Fibroblast of the aortic adventitia (primary cell): ENCODE data around the gene ERN2. TPM values are rescaled to one million over a fixed set of nuclear protein-coding genes. Genes with fewer than 3 reads are reported as not detected.

Experiments used
- DNase-seq: peaks from one replicate; pipeline ENCODE4 v3.0.0-alpha.2; 2010; ENCODE audit warnings: low read depth
- H3K4me3 ChIP-seq: 2 replicates; pipeline ENCODE4 v1.5.1; 2011; ENCODE audit warnings: low read depth, mild to moderate bottlenecking, control low read depth, low read length, moderate library complexity
- total RNA-seq: library from RNA; depleted of rRNA; stranded (reverse); fragments of >200 nt; gene quantifications from 2 replicates; pipeline ENCODE4 v1.2.3, GENCODE V29; 2012; ENCODE audit warnings: low replicate concordance
- TF ChIP-seq, protein P1 (sequence below): IDR thresholded peaks from 2 replicates; pipeline ENCODE4 v1.5.1; 2011; ENCODE audit warnings: mild to moderate bottlenecking, low read length, control low read depth, inconsistent platforms; ENCODE audit not compliant: insufficient read depth

Gene ERN2
- total RNA-seq, 1 donor, result not detected

DNA sequence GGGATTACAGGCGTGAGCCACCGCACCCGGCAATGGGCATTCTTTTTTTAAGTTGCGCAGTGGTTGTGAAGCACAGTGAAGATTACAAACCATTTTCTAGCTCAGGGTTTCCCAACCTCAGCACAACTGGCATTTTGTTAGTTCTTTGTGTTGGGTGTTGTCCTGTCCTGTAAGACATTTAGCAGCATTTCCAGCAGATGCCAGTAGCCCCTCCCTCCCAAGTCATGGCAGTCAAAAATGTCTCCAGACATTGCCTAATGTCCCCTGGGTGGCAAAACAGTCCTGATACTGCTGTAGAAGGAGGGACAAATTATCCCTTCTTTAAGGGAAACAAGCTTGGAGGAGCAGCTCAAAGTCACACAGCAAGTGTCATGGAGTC lies 18.8 kb downstream of the ERN2 start:
- no peak overlapping the region for H3K4me3 ChIP-seq
- TF ChIP-seq, protein P1, sequence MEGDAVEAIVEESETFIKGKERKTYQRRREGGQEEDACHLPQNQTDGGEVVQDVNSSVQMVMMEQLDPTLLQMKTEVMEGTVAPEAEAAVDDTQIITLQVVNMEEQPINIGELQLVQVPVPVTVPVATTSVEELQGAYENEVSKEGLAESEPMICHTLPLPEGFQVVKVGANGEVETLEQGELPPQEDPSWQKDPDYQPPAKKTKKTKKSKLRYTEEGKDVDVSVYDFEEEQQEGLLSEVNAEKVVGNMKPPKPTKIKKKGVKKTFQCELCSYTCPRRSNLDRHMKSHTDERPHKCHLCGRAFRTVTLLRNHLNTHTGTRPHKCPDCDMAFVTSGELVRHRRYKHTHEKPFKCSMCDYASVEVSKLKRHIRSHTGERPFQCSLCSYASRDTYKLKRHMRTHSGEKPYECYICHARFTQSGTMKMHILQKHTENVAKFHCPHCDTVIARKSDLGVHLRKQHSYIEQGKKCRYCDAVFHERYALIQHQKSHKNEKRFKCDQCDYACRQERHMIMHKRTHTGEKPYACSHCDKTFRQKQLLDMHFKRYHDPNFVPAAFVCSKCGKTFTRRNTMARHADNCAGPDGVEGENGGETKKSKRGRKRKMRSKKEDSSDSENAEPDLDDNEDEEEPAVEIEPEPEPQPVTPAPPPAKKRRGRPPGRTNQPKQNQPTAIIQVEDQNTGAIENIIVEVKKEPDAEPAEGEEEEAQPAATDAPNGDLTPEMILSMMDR, result no peak
- no peak for DNase-seq

DNA sequence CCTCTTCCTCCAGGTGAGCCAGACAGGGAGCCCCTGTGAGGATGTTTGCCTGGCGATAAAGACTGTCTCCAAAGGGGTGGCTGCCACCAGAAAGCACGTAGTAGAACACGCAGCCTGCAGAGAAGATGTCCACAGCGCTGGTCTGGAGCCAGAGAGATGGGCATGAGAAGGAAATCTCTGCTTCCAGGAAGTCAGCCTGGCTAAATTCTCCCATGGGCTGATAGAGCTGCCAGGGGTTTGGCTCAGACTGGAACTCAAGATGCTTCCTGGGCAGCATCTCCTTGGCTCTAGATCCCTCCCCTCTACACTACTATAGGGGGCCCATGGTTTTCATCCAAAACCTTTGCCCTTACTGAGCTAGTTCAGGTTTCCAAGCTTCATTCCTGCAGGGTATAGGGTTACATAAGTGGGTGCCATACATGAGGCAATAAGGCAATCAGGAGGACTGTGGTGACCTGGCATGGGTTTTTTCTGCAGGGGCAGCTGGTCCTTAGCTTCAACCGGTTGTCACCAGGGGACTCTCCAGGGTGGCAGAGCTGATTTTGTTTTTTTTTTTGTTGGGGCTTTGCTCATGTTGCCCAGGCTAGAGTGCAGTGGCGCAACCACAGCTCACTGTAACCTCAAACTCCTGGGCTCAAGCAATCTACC lies 20.7 kb downstream of the ERN2 start:
- no peak overlapping the region for H3K4me3 ChIP-seq
- TF ChIP-seq, protein P1, result no peak
- DNase-seq, result no peak

DNA sequence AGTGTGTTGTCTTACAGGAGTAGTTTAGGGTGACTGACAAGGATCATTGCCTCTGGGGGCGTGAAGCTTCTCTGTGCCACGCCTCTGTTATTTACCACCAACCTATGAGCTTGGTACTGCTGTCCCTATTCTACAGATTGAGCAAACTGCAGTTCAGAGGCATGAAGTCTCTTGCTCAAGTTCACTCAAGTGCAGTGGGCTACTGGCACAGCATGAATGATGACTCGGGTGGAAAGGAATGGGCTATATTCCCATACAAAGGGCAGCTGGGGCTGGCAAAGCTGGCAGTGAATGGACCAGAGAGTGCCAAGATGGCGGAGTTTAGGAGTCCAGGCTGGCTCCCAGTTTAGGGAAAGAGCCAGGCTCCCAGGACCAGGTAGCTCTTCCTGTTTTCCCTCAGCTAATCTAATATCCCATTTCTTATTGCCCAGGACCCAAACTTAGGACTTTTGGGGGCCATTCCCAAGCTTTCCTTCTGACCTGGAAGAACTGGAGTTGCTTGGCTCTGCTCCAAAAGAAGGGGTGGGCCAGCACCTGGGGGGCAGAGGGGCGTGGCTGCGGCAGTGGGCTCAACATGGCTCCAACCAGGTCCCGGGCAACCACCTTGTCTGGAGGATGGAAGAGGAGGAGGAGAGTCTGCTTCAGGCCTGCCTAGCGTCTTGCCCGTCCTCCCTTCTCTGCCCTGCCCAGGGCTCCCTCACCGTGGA lies 21.4 kb downstream of the ERN2 start:
- TF ChIP-seq, protein P1, result no peak

DNA sequence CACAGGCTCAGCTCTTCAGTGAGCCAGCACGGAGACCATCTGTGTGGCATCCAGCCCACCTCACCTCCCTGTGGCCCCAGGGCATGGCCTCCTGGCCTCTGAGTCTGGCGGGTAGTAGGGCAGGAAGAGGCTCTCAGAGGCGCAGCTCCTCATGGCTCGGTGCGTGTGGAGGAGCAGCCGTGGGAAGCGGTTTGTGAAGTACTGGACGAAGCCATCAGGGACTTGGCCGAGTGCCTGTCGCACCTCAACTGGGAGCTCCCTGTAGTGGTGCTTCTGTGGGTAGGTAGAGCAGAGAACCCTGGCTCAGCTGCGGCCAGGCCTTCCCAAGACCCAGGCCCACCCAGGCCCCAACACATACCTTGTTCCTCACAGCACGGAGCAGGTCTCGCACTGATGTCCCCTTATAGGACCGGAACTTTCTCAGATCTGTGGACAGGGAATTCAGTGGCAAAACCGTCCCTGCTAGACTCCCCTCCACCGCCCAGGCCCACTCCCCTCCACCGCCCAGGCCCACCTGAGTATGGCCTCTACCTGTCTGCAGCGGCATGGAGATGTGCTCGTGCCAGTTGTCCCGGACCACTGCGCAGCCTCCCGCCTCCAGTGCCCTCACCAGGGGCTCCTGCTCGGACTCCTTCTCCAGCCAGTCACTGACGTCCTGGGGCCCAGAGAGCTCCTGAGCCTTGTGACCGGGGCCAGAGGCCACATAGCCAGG lies 22.1 kb downstream of the ERN2 start:
- DNase-seq, result no peak
- no peak overlapping the region for H3K4me3 ChIP-seq
- TF ChIP-seq, protein P1, result no peak

More for the DNA sequence above, 21.4 kb downstream of the ERN2 start:
- peak; percentile 28 for DNase-seq
- no peak overlapping the region for H3K4me3 ChIP-seq

DNA sequence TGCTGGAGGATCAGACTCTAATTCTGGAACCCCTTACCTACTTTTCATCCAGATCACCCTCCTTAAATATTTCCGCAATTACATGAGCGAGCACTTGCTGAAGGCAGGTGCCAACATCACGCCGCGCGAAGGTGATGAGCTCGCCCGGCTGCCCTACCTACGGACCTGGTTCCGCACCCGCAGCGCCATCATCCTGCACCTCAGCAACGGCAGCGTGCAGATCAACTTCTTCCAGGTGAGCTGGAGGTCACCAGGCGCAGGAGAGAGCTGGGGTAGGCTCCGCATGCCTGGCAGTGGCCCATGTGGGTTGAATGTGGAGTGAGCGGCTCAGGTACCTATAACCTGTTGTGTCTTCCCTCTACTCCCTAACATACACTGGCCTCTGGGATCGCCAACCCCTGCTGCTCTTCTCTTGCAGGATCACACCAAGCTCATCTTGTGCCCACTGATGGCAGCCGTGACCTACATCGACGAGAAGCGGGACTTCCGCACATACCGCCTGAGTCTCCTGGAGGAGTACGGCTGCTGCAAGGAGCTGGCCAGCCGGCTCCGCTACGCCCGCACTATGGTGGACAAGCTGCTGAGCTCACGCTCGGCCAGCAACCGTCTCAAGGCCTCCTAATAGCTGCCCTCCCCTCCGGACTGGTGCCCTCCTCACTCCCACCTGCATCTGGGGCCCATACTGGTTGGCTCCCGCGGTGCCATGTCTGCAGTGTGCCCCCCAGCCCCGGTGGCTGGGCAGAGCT lies 23.4 kb downstream of the ERN2 start:
- no peak for DNase-seq
- TF ChIP-seq, protein P1, result no peak
- H3K4me3 ChIP-seq, result no peak overlapping the region

DNA sequence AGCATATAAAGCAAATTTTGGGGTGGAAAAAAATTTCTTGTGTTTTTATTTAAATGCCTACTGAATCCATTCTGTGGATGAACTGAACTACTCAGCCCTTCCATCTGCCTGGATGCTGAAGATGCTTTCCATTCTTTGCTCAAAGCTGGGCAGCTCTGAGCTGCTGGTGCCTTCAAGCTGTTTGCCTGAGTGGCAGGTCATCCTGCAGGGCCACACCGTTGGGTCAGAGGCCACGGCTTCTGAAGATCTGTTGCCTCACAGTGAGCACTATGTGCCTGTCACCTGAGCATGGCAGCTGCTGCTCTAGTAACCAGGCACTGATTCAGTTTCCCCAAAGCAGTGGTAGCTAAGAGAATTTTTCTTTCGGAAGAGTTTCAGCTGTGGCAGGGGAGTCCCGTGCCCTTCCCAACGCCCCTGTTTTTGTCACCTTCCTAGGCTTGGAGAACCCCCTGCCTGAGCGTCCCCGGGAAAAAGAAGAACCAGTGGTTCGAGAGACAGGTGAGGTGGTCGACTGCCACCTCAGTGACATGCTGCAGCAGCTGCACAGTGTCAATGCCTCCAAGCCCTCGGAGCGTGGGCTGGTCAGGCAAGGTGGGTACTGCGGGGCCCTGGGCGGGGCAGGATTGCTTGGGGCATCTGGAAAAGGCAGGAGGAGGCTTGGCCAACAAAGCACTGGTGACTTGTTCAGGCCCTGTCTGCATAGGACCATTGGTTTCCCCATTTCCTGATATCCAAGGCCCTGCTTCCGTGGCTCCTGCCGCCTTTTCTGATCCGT lies 25.8 kb downstream of the ERN2 start:
- H3K4me3 ChIP-seq, result no peak overlapping the region
- no peak for DNase-seq
- TF ChIP-seq, protein P1, result no peak
